ENCODE data around the gene AGAP1.

The AGAP1 gene

GRCh38 chr2:235986361-235986760 is 492.5 kb downstream of the AGAP1 start:
- DNase-seq: no peak

DNA sequence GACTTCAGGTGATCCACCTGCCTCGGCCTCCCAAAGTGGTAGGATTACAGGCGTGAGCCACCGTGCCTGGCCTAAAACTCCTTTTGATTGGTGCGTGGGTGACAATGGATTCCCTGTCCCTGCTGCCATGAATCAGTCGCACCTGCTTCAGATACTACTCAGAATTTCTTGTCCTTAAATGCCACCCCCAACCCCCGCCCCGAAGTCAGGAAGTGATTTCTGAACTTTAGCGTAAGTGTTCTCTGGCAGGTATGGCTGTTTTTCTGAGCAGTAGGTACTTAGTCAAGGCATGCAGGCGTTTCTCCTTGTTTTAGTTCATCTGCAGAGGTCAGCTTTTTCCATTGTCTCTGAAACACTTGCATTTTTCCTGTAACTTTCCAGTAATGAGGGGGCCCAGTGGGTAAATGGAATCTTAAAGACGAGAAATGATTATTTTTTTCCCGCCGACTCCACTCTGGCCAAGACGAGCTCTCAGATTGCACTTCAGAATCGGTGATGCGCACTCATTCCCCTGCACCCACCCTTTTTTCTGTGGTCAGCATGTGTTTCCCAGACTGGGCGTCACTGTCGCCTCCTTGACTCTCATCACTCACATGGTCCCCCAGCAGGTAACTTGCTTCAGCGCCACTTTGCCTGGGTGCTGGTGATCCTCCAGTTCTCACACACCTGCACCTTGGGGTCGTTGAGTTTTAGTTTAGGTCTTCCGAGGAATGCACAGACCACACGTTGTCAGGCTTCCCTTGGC is 494.6 kb downstream of the AGAP1 start:
- DNase-seq: no peak

- no peak for DNase-seq
Measured at GRCh38 chr2:235989591-235989990, 495.7 kb downstream of the AGAP1 start.

GRCh38 chr2:235990344-235990743 is 496.5 kb downstream of the AGAP1 start:
- DNase-seq: no peak

DNA sequence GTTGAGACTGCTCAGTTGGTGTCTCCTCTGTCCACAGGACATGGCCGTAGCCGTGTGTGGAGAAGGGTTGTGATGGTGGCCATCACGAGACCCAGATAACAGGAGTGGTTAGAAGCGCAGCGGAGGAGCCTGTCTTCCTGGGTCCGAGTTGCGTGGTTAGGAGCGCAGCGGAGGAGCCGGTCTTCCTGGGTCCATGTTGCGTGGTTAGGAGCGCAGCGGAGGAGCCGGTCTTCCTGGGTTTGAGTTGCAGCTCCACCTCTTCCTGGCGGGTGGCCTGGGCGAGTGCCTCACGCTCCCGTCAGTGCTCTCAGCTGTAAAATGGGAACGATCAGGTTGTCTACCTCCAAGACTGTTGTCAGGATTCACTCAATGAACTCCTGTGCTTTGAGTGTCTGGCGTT is 498.2 kb downstream of the AGAP1 start:
- no peak for DNase-seq

GRCh38 chr2:235996419-235996818 is 502.6 kb downstream of the AGAP1 start:
- no peak for DNase-seq

GRCh38 chr2:235999011-235999410 is 505.2 kb downstream of the AGAP1 start:
- DNase-seq: no peak

DNA sequence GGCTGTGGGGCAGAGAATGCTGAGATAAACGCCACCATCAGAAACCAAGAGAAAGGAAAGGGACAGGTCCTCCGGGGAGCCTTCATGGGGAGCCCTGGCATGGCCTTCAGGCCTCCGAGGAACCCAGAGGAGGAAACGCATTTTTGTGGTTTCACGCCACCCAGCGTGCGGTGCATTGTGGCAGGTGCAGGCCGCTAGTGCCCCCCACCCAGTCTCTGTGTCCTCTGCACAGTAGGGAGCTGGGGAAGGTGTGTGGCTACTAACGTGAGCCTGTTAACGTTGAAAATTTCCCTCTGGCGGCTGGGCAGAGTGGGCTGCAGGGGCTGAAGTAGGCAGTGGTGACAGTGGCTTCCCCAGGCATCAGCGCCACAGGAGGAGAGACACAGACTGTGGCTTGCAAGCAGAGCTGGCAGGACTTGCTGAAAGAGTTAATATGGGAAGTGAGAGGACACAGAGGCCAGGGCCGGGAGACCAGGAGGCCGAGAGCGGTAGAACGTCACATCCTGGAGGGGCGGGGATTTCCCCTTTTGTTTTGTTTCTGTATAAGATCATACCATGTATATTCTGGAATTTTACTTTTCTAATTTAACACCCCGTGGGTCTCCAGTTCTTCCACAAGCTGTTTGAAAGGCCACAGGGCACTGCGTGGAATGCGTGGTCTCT is 507.5 kb downstream of the AGAP1 start:
- no peak for DNase-seq

GRCh38 chr2:236001854-236002253 is 508.0 kb downstream of the AGAP1 start:
- DNase-seq: no peak

- no peak for DNase-seq
Measured at GRCh38 chr2:236008006-236008405, 514.2 kb downstream of the AGAP1 start.

DNA sequence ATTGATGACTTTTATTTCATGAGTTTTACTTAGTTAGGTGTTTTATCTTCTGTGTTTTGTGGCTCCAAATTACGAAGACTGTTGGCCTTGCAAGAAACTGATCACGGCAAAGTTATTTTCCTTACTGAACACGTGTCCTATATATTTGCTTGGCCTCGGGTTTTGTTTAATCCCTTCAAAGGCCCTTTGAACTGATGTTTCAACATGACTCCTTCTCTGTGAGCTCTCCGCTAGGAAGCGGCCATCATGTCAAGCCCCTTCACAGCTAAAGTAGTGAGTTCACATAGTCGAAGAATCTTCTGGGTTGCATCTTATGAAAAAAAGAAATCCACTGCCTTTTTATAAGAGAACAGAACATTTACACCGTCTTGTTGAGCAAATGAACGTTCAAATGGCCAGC is 515.0 kb downstream of the AGAP1 start:
- no peak for DNase-seq

DNA sequence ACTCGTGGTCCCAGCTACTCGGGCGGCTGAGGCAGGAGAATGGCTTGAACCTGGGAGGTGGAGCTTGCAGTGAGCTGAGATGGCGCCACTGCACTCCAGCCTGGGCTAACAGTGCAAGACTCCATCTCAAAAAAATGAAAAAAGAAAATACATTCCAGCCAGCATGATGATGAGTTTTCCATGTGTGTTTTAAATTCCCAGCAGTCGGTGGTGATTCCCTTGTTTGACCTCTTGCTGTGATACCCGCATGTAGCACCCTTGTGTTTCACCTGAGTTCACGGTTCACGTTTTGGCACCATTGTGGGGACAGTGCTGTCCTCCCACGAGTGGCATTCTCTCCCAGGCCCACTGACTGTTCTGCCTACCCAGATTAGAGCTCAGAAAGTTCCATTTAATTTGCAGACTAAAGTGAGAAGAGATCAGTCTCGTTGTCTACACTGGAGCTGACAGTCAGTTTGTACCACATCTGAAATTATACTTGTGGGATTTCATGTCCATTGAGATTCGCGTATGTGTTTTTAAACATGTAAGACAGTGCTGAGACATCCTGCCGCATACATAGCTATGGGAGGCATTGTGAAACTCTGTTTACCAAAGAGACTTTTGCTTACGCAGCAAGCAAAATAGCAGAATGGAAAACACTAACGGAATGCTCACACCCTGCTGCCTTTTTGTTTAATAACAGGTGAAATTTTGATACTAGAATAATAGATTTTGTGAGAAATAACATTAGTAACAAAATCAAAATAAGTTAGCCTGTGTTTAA is 517.3 kb downstream of the AGAP1 start:
- no peak for DNase-seq

DNA sequence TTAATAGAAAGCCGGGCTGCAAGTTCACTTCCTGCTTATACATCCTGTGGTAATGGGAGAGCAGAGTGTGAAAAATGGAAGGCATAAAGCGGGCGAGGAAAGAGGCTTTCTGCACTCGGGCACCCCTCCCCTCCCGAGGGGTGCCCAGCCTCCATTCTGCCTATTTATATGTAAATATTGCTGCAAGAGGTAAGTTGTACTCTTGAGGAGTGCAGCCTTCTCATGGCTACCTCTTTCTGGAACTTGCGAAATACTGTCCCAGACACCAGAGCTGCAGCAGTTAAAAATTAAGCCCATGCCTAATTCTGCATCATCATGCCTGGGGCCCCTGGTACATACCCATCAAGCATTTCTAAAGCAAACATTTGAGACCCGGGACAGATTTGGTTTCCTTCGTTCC is 518.3 kb downstream of the AGAP1 start:
- DNase-seq: no peak

DNA sequence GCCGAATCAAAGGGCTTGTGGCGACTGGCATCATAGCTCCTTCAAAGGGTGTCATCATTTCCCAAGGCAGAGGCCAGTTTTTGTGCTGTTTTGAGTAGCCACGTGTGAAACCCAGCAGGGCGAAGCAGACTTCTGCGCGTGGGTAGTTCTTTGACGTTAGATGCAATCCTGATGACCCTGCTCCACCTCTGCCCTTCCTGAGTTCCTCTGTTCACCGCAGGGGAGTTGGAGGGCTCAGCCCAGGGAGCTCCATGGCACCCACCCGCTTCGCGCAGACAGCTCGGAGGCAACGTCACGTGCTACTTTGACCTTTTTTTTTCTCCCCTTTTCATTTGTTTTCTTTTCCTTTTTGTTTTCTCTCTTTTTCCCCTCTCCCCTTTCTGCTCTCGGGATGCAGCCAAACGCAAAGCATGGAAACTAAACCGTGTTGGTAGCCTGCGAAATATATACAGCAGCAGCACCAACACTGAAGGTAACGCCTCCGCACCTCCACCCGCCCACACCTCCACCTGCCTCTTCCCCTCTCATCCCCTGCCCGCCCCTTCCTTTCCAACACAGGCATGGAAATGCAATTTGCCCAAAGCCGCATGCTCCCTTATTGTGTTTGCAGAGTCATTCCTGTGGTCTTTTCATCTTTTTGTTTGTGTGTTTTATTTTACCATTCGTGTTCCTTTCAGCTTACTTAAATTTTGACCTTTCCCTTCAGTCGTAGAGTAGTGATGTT is 520.7 kb downstream of the AGAP1 start:
- DNase-seq: no peak

GRCh38 chr2:236015171-236015570 is 521.3 kb downstream of the AGAP1 start:
- no peak for DNase-seq

DNA sequence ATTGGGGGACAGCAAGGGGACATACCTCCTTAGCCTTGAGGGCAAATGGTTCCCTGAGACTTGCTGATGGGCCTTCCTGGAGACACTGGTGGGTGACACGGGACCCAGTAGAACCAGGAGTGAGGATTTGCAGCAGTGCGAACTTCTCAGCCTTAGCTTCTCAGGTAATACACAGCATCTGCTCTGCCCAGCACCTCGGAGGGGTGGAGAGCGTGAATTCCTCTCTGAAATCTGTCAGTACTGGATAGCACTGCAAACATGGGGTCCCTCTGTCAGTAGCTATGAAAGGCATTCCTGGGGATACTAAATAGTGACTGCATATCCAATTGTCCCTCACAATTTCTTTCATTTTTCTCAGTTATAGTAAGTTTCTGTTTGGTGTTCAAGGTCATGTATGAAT is 522.7 kb downstream of the AGAP1 start:
- no peak for DNase-seq

GRCh38 chr2:236017446-236017845 is 523.6 kb downstream of the AGAP1 start:
- DNase-seq: no peak

DNA sequence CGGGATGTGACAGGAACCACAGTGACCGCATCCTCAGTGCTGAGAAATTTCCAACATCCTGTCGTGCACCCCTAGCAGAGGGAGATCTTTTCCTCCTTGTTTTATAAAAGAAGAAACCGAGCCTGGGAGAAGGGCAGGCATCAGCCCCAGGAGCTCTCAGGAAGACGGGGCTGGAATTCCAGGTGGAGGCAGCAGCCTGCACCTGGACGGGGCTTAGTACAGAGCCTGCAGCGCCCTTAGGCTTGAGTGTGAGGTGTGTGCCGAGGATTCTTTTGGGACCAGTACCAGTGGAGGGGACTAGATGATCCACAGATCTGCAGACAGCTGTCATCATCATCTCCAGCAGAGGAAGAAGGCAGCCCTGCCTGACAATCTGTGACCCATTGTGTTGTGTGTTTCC is 525.6 kb downstream of the AGAP1 start:
- DNase-seq: no peak

- no peak for DNase-seq
Measured at GRCh38 chr2:236021499-236022057, 527.7 kb downstream of the AGAP1 start.

DNA sequence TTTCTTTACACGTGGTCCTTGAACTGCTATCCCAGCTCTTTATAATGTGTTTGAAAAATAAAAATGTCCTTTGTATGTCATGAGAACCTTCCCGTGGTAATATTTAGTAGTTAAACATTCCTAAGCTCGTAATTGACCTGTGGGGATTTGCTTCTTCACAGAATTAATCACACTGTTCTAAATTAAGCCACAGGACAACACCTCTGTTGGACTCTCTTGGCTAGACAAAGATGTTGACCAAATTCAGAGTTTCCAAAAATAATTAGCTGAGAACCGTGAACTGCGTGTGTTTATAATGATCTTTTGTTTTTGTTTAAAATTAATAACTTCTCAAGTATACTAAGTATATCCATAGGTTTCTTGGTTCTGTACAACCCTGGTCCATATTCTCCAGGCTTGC is 528.3 kb downstream of the AGAP1 start:
- DNase-seq: no peak

- no peak for DNase-seq
Measured at GRCh38 chr2:236025892-236026291, 532.0 kb downstream of the AGAP1 start.

DNA sequence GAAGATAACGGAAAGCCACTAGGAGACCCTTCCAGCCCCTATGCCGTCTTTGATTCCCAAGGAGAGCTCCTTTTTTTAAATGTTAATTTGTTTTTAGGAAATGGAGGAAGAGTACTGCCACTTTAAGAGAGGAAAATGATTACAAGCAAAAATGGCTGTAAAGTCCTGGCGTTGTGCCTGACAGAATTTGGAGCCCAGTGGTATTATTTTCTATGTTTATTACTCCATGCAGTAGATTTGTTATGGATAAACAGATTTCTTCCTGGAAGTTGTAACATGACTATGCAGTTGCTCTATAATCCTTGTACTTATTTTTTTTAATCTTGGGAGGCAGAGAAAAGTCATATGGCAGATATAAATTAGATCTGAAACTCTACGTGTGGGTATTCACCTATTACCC is 533.0 kb downstream of the AGAP1 start:
- DNase-seq: no peak

DNA sequence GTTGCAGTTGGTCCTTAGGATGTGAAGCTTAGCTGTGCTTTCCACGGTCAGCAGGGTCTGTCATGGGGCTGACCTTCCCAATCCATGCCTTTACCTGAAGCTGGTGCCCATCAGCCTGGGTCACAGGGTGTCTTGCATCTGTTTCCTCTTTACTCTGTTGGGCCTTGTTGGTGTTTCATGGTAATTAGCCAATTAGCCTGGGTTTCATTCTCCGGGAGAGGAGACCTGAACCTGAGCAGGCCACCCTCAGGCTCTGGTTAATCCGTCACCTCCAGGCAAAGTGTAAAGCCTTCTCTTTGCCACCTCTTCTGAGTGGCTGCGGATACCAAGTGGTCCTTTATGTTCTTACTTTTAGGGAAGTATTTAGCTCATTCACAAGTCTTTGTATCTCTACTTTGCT is 534.2 kb downstream of the AGAP1 start:
- DNase-seq: no peak
